ENCODE data around the gene OR2AE1. TPM values are rescaled to one million over a fixed set of nuclear protein-coding genes. Genes with fewer than 3 reads are reported as not detected.
"Not testable (repeated sequence)": the region's sequence is repeated elsewhere in the genome, so short reads cannot be mapped to it uniquely, and the experiment has no call there.

OR2AE1 gene
- total and polyA plus RNA-seq, 2 experiments from 2014 or later = not detected

- Histone ChIP-seq H3K36me3 (no peaks in the 10 kb centered on the region), H3K27ac (no peak overlapping the region), H3K9me3 (ENCODE audit: low read depth) (no peaks in the 10 kb centered on the region), H3K4me1 (ENCODE audit: low read depth) (no peaks in the 10 kb centered on the region), H3K4me3 (no peak overlapping the region), H3K27me3 (no peaks in the 10 kb centered on the region)
- TF ChIP-seq CTCF (IDR thresholded peaks at IDR 0.05; ENCODE audit: low read depth, low read length) = no peak
- no peak for DNase-seq (ENCODE audit: low read depth in 1 of 2, low spot score in 1 of 2)
These were observed 21.2 kb upstream of the OR2AE1 start for GRCh38 chr7:99898023-99898357.

- DNase-seq (ENCODE audit: low read depth in 1 of 2, low spot score in 1 of 2) = no peak
- no peak for TF ChIP-seq CTCF (IDR thresholded peaks at IDR 0.05; ENCODE audit: low read depth, low read length)
- H3K9me3 ChIP-seq (ENCODE audit: low read depth) = no peaks in the 10 kb centered on the region
- H3K27ac ChIP-seq = no peak overlapping the region
- H3K4me3 ChIP-seq = no peak overlapping the region
- no peaks in the 10 kb centered on the region for H3K4me1 ChIP-seq (ENCODE audit: low read depth)
- H3K36me3 ChIP-seq = no peaks in the 10 kb centered on the region
- H3K27me3 ChIP-seq = no peaks in the 10 kb centered on the region
These were observed 20.6 kb upstream of the OR2AE1 start for GRCh38 chr7:99897322-99898022.

- DNase-seq (ENCODE audit: low read depth in 1 of 2, low spot score in 1 of 2) = no peak
- H3K4me1 ChIP-seq (ENCODE audit: low read depth) = no peaks in the 10 kb centered on the region
- TF ChIP-seq CTCF (IDR thresholded peaks at IDR 0.05; ENCODE audit: low read depth, low read length) = no peak
- no peak overlapping the region for H3K27ac ChIP-seq
- no peaks in the 10 kb centered on the region for H3K36me3 ChIP-seq
- no peak overlapping the region for H3K4me3 ChIP-seq
- H3K27me3 ChIP-seq = no peaks in the 10 kb centered on the region
- no peaks in the 10 kb centered on the region for H3K9me3 ChIP-seq (ENCODE audit: low read depth)
These were observed 17.9 kb upstream of the OR2AE1 start for GRCh38 chr7:99894738-99895137.

GRCh38 chr7:99893280-99893679 is 16.4 kb upstream of the OR2AE1 start:
- Histone ChIP-seq H3K4me1 (ENCODE audit: low read depth) (no peaks in the 10 kb centered on the region), H3K27me3 (no peaks in the 10 kb centered on the region), H3K36me3 (no peaks in the 10 kb centered on the region), H3K9me3 (ENCODE audit: low read depth) (no peaks in the 10 kb centered on the region), H3K27ac (no peak overlapping the region), H3K4me3 (no peak overlapping the region)
- TF ChIP-seq CTCF (IDR thresholded peaks at IDR 0.05; ENCODE audit: low read depth, low read length) = no peak
- DNase-seq (ENCODE audit: low read depth in 1 of 2, low spot score in 1 of 2) = no peak

GRCh38 chr7:99890348-99890747 is 13.5 kb upstream of the OR2AE1 start:
- not testable (repeated sequence) for H3K36me3 ChIP-seq; H3K4me1 ChIP-seq (ENCODE audit: low read depth); DNase-seq (ENCODE audit: low read depth in 1 of 2, low spot score in 1 of 2); H3K4me3 ChIP-seq; H3K27me3 ChIP-seq; H3K27ac ChIP-seq; H3K9me3 ChIP-seq (ENCODE audit: low read depth)

- not testable (repeated sequence) for H3K36me3 ChIP-seq; H3K27me3 ChIP-seq; H3K27ac ChIP-seq; DNase-seq (ENCODE audit: low read depth in 1 of 2, low spot score in 1 of 2); H3K4me1 ChIP-seq (ENCODE audit: low read depth); H3K4me3 ChIP-seq; H3K9me3 ChIP-seq (ENCODE audit: low read depth)
These were observed 11.5 kb upstream of the OR2AE1 start for GRCh38 chr7:99888366-99888765.

GRCh38 chr7:99881370-99881769 is 4.5 kb upstream of the OR2AE1 start:
- Histone ChIP-seq H3K36me3 (no peaks in the 10 kb centered on the region), H3K27me3 (no peaks in the 10 kb centered on the region), H3K27ac (no peak overlapping the region), H3K4me3 (no peak overlapping the region), H3K4me1 (ENCODE audit: low read depth) (no peaks in the 10 kb centered on the region), H3K9me3 (ENCODE audit: low read depth) (no peaks in the 10 kb centered on the region)
- no peak for TF ChIP-seq CTCF (IDR thresholded peaks at IDR 0.05; ENCODE audit: low read depth, low read length)
- no peak for DNase-seq (ENCODE audit: low read depth in 1 of 2, low spot score in 1 of 2)
